ENCODE data around the gene PRKD1. TPM values are rescaled to one million over a fixed set of nuclear protein-coding genes. Genes with fewer than 3 reads are reported as not detected.
"Not testable (repeated sequence)": the region's sequence is repeated elsewhere in the genome, so short reads cannot be mapped to it uniquely, and the experiment has no call there.

PRKD1 gene
- total RNA-seq, 1 donor from 2014 or later: 16.9 TPM

- DNase-seq: no peak
These were observed 26.9 kb downstream of the PRKD1 start for GRCh38 chr14:29900609-29901350.

- DNase-seq: no peak
These were observed 29.2 kb downstream of the PRKD1 start for GRCh38 chr14:29898470-29898869.

GRCh38 chr14:29897181-29897580, 30.5 kb downstream of the PRKD1 start:
- DNase-seq: no peak

GRCh38 chr14:29896354-29896821, 31.3 kb downstream of the PRKD1 start:
- DNase-seq: no peak

- no peak for DNase-seq
These were observed 32.0 kb downstream of the PRKD1 start for GRCh38 chr14:29895591-29896083.

GRCh38 chr14:29893989-29894388, 33.7 kb downstream of the PRKD1 start:
- DNase-seq: no peak

- DNase-seq: no peak
These were observed 35.3 kb downstream of the PRKD1 start for GRCh38 chr14:29892327-29892726.

GRCh38 chr14:29885988-29886387, 41.7 kb downstream of the PRKD1 start:
- no peak for DNase-seq

- no peak for DNase-seq
These were observed 59.6 kb downstream of the PRKD1 start for GRCh38 chr14:29868000-29868399.

GRCh38 chr14:29865299-29865698, 62.3 kb downstream of the PRKD1 start:
- DNase-seq: no peak

- no peak for DNase-seq
These were observed 65.7 kb downstream of the PRKD1 start for GRCh38 chr14:29861996-29862395.

- DNase-seq: no peak
These were observed 69.3 kb downstream of the PRKD1 start for GRCh38 chr14:29858299-29858698.

GRCh38 chr14:29857551-29857950, 70.1 kb downstream of the PRKD1 start:
- DNase-seq: no peak

GRCh38 chr14:29856516-29856915, 71.1 kb downstream of the PRKD1 start:
- no peak for DNase-seq

- not testable (repeated sequence) for DNase-seq
These were observed 74.0 kb downstream of the PRKD1 start for GRCh38 chr14:29853691-29854090.

GRCh38 chr14:29853272-29853671, 74.4 kb downstream of the PRKD1 start:
- no peak for DNase-seq

GRCh38 chr14:29851397-29851796, 76.2 kb downstream of the PRKD1 start:
- DNase-seq: no peak

- no peak for DNase-seq
These were observed 80.6 kb downstream of the PRKD1 start for GRCh38 chr14:29847056-29847380.

- DNase-seq: no peak
These were observed 81.2 kb downstream of the PRKD1 start for GRCh38 chr14:29846339-29847055.

- no peak for DNase-seq
These were observed 83.7 kb downstream of the PRKD1 start for GRCh38 chr14:29843981-29844380.

- DNase-seq: no peak
These were observed 85.4 kb downstream of the PRKD1 start for GRCh38 chr14:29842228-29842627.

GRCh38 chr14:29840369-29840892, 87.2 kb downstream of the PRKD1 start:
- DNase-seq: not testable (repeated sequence)

GRCh38 chr14:29839691-29840090, 88.0 kb downstream of the PRKD1 start:
- DNase-seq: not testable (repeated sequence)
